Measurements from ENCODE around the gene NEMP2.
A peak's percentile ranks its signal among the peaks of the same experiment; 100 is the strongest.

The NEMP2 gene, protein sequence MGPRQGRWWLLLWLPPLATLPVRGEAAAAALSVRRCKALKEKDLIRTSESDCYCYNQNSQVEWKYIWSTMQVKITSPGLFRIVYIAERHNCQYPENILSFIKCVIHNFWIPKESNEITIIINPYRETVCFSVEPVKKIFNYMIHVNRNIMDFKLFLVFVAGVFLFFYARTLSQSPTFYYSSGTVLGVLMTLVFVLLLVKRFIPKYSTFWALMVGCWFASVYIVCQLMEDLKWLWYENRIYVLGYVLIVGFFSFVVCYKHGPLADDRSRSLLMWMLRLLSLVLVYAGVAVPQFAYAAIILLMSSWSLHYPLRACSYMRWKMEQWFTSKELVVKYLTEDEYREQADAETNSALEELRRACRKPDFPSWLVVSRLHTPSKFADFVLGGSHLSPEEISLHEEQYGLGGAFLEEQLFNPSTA

DNA sequence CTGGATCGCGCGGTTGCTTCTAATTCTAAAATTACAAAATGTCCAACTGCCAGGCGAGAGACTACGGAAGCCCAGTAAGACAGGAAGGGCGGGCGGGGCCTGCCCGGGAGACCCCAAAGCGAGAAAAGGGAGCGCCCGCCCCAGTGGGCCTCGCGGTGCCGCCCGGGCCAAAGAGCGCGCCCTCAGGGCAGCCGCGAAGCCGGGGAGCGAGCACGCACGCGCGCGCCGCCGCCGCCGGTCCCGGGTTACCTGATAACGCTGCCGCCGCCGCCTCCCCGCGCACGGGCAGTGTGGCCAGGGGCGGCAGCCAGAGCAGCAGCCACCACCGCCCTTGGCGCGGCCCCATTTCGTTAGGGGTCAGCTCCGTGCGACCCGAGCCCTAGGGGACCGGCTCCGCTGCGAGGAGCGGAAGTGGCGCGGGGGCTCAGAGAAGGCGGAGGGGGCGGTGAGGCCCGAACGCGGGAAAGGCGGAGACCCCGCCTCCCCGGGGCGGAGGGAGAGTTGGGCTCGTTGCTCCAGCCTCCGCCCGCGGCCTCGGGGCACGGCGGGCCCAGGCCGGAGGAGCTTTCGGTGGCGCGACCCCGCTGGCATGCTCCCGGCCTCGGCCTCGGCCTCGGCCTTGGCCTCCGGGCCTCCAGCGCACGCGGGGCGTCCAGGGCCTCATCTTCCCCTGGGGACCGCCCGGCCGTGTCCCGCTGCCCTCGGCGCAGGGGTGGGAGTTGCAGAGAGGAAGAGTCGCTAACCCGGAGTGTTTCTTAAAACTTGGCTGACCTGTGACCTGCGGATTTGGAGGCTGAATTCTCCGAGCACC, at the start of gene NEMP2:
Gene NEMP2, minus strand, starts transcription at position 413 of the 811 bp plus-strand sequence. Its CDS starts 67 bp downstream, at position 346.
- Histone ChIP-seq H3K4me3 (ENCODE audit: low read depth, low read length) (peak within 1 kb of the TSS; percentile 72), H3K4me2 (ENCODE audit: low read length) (peak within 1 kb of the TSS; percentile 90), H3K4me1 (peaks cover 4% of the 10 kb centered on the region), H3K79me2 (no peaks in the 10 kb centered on the region), H3K9me3 (ENCODE audit: control insufficient read depth, low read length) (peaks cover 4% of the 10 kb centered on the region), H3K36me3 (ENCODE audit: control insufficient read depth, insufficient read depth, low read length) (no peaks in the 10 kb centered on the region), H3K27me3 (ENCODE audit: control insufficient read depth, insufficient read depth, low read length) (no peaks in the 10 kb centered on the region), H2AFZ (peak within 1 kb of the TSS; percentile 72), H3K27ac (peak within 1 kb of the TSS; percentile 74), H3K9ac (peak within 1 kb of the TSS; percentile 83)
- TF ChIP-seq, protein P1, sequence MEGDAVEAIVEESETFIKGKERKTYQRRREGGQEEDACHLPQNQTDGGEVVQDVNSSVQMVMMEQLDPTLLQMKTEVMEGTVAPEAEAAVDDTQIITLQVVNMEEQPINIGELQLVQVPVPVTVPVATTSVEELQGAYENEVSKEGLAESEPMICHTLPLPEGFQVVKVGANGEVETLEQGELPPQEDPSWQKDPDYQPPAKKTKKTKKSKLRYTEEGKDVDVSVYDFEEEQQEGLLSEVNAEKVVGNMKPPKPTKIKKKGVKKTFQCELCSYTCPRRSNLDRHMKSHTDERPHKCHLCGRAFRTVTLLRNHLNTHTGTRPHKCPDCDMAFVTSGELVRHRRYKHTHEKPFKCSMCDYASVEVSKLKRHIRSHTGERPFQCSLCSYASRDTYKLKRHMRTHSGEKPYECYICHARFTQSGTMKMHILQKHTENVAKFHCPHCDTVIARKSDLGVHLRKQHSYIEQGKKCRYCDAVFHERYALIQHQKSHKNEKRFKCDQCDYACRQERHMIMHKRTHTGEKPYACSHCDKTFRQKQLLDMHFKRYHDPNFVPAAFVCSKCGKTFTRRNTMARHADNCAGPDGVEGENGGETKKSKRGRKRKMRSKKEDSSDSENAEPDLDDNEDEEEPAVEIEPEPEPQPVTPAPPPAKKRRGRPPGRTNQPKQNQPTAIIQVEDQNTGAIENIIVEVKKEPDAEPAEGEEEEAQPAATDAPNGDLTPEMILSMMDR (IDR thresholded peaks at IDR 0.05): no peak

DNA sequence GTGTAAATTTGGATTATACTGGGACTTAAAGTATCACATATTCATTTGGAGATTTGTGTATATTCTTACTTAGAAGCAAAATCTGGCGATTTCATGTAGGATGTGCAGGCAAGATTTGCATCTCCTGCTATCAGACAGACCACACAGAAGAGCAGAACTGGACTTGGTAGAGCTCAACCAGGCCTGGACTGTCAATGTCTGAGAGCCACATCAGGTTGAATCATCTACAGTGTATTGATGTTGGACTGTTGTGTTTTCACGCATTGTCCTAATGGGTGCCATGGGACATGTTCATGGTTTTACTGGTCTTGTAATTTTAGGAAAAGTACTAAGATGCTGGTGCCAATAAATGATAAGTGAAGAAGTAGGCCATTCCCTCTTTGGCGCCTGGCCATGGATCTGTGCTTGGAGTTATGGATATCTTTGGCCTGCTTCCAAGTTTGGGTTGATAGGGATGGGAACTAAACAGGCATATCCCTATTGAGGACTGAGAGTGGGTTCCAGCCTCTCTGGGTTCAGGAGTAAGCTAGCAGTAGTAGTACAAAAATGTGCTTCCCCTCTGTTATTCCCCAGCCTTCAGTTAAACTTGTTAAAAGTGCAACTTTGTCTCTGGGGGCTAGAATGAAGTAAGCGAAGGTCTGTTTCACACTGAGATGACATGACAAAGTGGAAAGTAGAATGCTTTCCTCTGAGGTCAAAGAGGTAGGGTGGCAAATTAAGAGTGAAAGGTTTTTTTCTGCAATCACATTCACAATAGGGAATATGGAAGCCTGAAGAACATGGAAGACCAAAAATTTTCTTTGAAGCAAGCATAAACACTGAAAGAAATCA, 49.2 kb upstream of the NEMP2 start:
- H3K36me3 ChIP-seq (ENCODE audit: control insufficient read depth, insufficient read depth, low read length): no peaks in the 10 kb centered on the region
- H3K4me2 ChIP-seq (ENCODE audit: low read length): no peak overlapping the region
- H3K79me2 ChIP-seq: no peaks in the 10 kb centered on the region
- no peaks in the 10 kb centered on the region for H3K4me1 ChIP-seq
- no peaks in the 10 kb centered on the region for H3K27me3 ChIP-seq (ENCODE audit: control insufficient read depth, insufficient read depth, low read length)
- H2AFZ ChIP-seq: no peak overlapping the region
- no peak overlapping the region for H3K4me3 ChIP-seq (ENCODE audit: low read depth, low read length)
- no peaks in the 10 kb centered on the region for H3K9me3 ChIP-seq (ENCODE audit: control insufficient read depth, low read length)
- H3K27ac ChIP-seq: no peak overlapping the region
- TF ChIP-seq, protein P1 (IDR thresholded peaks at IDR 0.05): no peak
- H3K9ac ChIP-seq: no peak overlapping the region

DNA sequence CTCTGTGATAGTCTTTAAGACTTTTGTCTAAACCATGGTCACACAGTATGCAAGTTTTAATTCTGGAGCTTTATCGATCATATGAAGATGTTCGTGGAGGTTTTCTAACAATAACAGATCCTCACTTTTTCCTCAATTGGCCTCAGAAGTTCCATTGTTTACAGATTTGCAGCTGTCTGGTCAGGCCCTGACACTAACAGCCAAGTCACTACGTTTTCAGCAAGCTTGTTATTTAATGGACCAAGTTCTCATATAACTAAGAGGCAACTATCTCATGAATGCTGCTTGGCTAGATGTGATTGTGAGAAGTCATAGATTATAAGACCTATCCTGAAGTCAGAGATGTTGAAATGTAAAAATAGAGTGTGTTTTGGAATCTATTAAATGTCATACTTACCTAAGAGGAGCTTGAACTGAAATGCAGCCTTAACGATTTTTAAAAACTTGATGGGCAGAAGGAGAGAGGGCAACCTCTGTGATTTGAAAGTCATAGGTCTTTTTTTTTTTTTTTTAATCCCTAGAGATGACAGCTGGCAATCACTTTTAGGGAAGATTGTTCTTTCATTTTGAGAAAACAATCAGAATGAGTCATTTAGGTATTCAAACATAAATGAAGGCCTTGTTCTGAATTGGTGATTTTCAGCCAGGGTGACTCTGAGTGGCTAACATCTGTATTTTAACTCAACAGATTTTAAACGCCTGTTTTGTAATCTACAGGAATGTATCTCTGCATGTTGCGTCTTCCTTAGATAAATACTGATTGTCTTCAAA, 48.4 kb upstream of the NEMP2 start:
- H3K4me2 ChIP-seq (ENCODE audit: low read length): no peak overlapping the region
- TF ChIP-seq, protein P1 (IDR thresholded peaks at IDR 0.05): no peak
- H3K79me2 ChIP-seq: no peaks in the 10 kb centered on the region
- no peaks in the 10 kb centered on the region for H3K9me3 ChIP-seq (ENCODE audit: control insufficient read depth, low read length)
- no peak overlapping the region for H3K9ac ChIP-seq
- no peak overlapping the region for H3K4me3 ChIP-seq (ENCODE audit: low read depth, low read length)
- no peaks in the 10 kb centered on the region for H3K27me3 ChIP-seq (ENCODE audit: control insufficient read depth, insufficient read depth, low read length)
- no peaks in the 10 kb centered on the region for H3K36me3 ChIP-seq (ENCODE audit: control insufficient read depth, insufficient read depth, low read length)
- no peaks in the 10 kb centered on the region for H3K4me1 ChIP-seq
- no peak overlapping the region for H3K27ac ChIP-seq
- no peak overlapping the region for H2AFZ ChIP-seq

DNA sequence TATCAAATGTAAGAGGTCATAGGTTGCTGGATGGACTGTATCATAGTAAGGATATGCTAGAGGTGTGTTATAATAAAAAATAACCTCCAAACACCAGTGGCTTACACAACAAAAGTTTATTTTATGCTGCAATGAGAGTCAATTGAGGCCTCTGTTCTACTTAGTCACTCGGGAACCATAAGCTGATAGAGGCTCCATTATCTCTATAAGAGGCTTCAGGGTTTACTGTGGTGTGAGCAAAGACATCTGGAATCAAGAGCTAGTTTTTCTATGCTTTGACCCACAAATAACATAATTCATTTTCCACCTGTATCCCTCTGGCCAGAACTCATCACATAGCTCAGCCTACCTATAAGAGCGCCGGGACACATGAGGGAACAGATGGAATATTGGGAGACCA, 47.5 kb upstream of the NEMP2 start:
- Histone ChIP-seq H3K9me3 (ENCODE audit: control insufficient read depth, low read length) (no peaks in the 10 kb centered on the region), H3K27ac (no peak overlapping the region), H3K4me3 (ENCODE audit: low read depth, low read length) (no peak overlapping the region), H3K9ac (no peak overlapping the region), H3K79me2 (no peaks in the 10 kb centered on the region), H3K4me1 (no peaks in the 10 kb centered on the region), H3K4me2 (ENCODE audit: low read length) (no peak overlapping the region), H3K36me3 (ENCODE audit: control insufficient read depth, insufficient read depth, low read length) (no peaks in the 10 kb centered on the region), H2AFZ (no peak overlapping the region), H3K27me3 (ENCODE audit: control insufficient read depth, insufficient read depth, low read length) (no peaks in the 10 kb centered on the region)
- TF ChIP-seq, protein P1 (IDR thresholded peaks at IDR 0.05): no peak

Data from parathyroid adenoma (tissue), 2 donors.